Left ventricle myocardium inferior (tissue), 1 donor: ENCODE results near the gene C1GALT1. TPM values are rescaled to one million over a fixed set of nuclear protein-coding genes. Genes with fewer than 3 reads are reported as not detected.

ENCODE experiments used
- DNase-seq: peaks from one replicate; pipeline ENCODE4 v3.0.0-alpha.2; 2020
- H3K27ac ChIP-seq: fragments of 200-600 bp; replicated peaks from 2 replicates; pipeline ENCODE4 v1.8.0; 2021
- H3K27me3 ChIP-seq: fragments of 200-600 bp; 2 replicates; pipeline ENCODE4 v1.8.0; 2021; ENCODE audit warnings: low read depth
- H3K36me3 ChIP-seq: fragments of 200-600 bp; 2 replicates; pipeline ENCODE4 v1.8.0; 2021
- H3K4me1 ChIP-seq: fragments of 200-600 bp; 2 replicates; pipeline ENCODE4 v1.8.0; 2021
- H3K4me3 ChIP-seq: fragments of 200-600 bp; 2 replicates; pipeline ENCODE4 v1.8.0; 2021; ENCODE audit warnings: mild to moderate bottlenecking, moderate library complexity
- H3K9me3 ChIP-seq: fragments of 200-600 bp; replicated peaks from 2 replicates; pipeline ENCODE4 v1.8.0; 2021
- intact Hi-C: fragments of 100-400 bp; cut with micrococcal nuclease; formaldehyde crosslinking; loops from one replicate; pipeline ENCODE4 v1.11.0; 2022
- total RNA-seq: library from RNA; stranded (reverse); fragmentation: NEBNext Ultra II Directional; extraction: Animal tissue kit (Norgen Biotek cat#: 25700); gene quantifications from one replicate; pipeline ENCODE4 v1.2.1, GENCODE V29; 2021
- TF ChIP-seq, protein P1 (sequence below): fragments of 200-600 bp; IDR thresholded peaks from 2 replicates; pipeline ENCODE4 v1.8.0; 2021; ENCODE audit warnings: antibody characterized with exemption, mild to moderate bottlenecking, borderline replicate concordance
- donor health status: DM: no; HTN: yes; CAD: no; lungs with severe emphysema.

Gene C1GALT1
- total RNA-seq, 1 donor from 2014 or later = 19.4 TPM

DNA sequence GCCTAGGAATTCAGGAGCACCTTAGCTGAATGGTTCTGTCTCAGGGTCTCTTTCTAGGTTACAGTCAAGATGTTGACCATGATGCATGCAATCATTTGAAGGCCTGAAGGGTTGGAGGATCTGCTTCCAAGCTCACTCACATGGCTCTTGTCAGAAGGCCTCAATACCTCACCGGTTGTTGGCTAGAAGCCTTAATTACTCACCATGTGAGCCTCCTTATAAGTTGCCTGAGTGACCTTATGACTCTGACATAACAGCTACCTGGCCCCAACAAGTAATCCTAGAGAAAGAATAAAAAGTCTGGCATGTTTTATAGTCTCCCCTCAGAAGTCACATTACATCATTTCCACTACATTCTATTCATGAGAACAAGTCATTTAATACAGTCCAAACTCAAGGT lies 3.4 kb upstream of the C1GALT1 start:
- no peak for DNase-seq
- no peaks in the 10 kb centered on the region for H3K27me3 ChIP-seq
- intact Hi-C loops = no loop called here

DNA sequence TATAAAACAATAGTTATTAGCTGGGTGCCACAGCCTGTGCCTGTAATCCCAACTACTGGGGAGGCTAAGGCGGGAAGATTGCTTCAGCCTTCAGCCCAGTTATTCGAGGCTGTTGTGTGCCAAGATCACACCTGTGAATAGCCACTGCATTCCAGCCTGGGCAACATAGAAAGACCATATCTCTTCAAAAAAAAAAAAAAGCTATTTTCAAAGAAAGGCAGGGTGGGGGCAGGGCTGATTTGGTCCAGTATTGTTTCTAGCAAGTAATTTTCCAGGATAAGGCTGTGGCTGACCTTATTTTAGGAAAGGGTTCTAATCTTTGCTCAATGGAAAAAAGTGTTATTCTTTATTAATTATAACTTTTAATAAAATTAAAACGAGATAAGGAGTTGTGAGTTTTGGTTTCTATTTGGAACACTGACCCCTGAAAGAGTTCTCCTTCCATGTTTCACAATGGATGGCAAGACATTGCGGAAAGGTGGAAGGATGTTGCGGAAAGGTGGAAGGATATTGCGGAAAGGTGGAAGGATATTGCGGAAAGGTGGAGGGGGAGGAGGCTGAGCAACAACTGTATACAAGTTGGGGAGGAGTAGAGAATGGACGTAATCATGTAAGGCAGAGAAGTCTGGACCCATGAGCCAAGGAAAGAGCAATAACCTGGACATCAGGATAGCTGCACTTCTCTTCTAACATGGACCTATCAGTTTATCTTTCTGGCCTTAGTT lies 1.5 kb upstream of the C1GALT1 start:
- peak overlapping the region; percentile 98 for H3K27ac ChIP-seq

More for the DNA sequence above, 3.4 kb upstream of the C1GALT1 start:
- Histone ChIP-seq H3K4me3 (no peak overlapping the region), H3K36me3 (no peaks in the 10 kb centered on the region), H3K27ac (no peak overlapping the region), H3K9me3 (peaks cover 13% of the 10 kb centered on the region), H3K4me1 (peaks cover 20% of the 10 kb centered on the region)
- TF ChIP-seq, protein P1, sequence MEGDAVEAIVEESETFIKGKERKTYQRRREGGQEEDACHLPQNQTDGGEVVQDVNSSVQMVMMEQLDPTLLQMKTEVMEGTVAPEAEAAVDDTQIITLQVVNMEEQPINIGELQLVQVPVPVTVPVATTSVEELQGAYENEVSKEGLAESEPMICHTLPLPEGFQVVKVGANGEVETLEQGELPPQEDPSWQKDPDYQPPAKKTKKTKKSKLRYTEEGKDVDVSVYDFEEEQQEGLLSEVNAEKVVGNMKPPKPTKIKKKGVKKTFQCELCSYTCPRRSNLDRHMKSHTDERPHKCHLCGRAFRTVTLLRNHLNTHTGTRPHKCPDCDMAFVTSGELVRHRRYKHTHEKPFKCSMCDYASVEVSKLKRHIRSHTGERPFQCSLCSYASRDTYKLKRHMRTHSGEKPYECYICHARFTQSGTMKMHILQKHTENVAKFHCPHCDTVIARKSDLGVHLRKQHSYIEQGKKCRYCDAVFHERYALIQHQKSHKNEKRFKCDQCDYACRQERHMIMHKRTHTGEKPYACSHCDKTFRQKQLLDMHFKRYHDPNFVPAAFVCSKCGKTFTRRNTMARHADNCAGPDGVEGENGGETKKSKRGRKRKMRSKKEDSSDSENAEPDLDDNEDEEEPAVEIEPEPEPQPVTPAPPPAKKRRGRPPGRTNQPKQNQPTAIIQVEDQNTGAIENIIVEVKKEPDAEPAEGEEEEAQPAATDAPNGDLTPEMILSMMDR = no peak

DNA sequence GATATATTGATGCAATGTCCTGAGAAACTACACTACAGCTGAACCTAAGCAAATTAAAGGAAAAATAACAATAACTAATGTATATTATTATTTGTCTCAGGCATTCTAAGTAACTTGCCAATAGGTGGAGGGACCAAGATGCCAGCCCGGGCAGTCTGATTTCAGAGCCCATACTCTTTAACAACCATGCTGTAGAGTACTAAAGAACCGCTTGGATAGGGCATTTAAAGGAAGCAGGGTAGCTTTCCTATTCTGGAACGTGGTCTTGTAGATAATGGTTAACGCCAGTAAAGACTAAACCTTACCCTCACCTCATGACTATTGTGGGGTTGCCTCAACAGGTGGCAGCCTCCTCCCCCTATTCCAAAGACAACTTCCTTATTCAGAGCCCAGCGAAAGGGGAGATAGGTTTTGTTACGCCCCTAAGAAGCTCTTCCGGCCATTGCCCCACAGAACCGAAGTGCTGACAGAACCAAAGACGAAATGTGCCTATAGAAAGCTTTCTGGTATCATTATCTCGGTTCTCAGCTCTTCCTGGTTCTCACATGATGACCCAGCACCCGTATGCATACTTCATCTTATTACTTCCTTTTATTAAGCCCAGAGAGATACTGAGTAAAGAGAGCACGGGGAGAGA lies 707 bp upstream of the C1GALT1 start:
- intact Hi-C loops = no loop called here
- Histone ChIP-seq H3K36me3 (no peaks in the 10 kb centered on the region), H3K27me3 (no peaks in the 10 kb centered on the region), H3K4me3 (peak overlapping the region; percentile 92), H3K9me3 (no peaks in the 10 kb centered on the region), H3K4me1 (peaks cover 40% of the 10 kb centered on the region), H3K27ac (peak overlapping the region; percentile 98)
- no peak for DNase-seq
- TF ChIP-seq, protein P1 = no peak

More for the DNA sequence above, 1.5 kb upstream of the C1GALT1 start:
- TF ChIP-seq, protein P1 = no peak
- Histone ChIP-seq H3K27me3 (no peaks in the 10 kb centered on the region), H3K36me3 (no peaks in the 10 kb centered on the region), H3K4me1 (peaks cover 40% of the 10 kb centered on the region), H3K4me3 (peak overlapping the region; percentile 92), H3K9me3 (no peaks in the 10 kb centered on the region)
- intact Hi-C loops = no loop called here
- no peak for DNase-seq

DNA sequence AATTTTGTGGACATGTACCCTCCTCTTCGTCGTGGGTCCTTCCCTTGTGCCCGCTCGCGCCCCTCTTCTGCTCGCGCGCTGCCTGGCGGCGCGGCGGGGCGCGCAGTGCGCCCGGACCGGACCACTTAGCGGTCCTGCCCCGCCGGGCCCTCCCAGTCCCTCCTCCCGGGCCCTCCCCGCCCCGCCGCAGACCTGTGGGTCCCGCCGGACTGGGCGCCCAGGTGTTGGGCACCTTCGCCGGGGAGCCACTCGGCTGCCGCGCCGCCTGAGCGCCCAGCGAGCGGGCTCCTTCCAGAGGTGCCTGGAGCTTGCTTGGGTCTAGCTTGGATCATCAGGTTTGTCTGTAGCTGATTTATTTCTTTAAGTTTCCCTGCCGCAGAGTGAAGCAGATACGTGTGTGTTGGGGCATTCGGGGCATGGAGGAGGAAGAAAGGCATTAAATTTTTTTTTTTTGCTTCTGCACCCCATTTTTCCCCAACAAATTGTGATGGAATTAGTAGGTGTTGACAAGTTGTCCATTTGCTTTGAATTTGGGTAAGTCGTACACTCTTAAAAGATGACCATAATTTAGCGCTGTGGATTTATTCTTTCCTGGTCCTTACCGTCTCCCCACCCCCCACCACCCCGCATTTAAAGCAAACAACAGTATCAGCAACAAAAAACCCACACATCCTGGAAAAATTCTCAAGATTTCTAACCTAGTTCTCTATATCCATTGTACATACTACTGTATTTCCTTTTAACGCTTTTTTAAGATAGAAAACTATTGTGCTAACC lies 905 bp downstream of the C1GALT1 start:
- H3K9me3 ChIP-seq = no peaks in the 10 kb centered on the region
- peak; percentile 54 for DNase-seq
- TF ChIP-seq, protein P1 = no peak
- no peaks in the 10 kb centered on the region for H3K27me3 ChIP-seq
- H3K4me1 ChIP-seq = peaks cover 51% of the 10 kb centered on the region
- intact Hi-C loops = no loop called here
- H3K36me3 ChIP-seq = no peaks in the 10 kb centered on the region
- peak overlapping the region; percentile 92 for H3K4me3 ChIP-seq
- peak overlapping the region; percentile 98 for H3K27ac ChIP-seq

DNA sequence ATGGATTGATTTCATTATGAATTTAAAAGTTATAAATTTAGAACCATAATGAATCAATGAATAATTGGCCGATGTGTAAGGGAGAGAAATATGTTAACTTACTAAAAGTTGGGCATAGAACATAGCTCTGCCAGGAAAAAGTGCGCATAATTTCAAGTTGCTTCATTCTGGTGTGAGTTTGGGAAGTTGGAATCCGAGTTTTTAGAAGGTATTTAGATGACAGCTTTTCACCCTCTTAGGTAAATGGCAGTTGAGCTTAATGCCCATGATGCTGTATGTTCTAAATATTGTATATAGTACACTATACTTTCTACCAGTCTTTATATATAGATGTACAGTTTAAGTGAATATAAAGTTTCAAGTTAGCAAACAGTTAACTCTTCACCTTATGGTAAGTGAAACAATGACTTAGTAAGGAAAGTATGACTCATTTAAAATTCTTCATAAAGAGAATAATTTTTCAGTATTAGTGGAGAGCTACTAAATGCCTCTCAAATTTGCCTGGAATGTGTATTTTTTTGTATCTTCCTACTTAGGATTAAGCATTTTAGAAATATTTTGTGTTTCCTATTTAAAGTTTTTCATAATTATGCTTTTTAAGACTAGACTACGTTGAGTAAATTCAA lies 1.6 kb downstream of the C1GALT1 start:
- Histone ChIP-seq H3K9me3 (no peaks in the 10 kb centered on the region), H3K27me3 (no peaks in the 10 kb centered on the region), H3K4me1 (peaks cover 56% of the 10 kb centered on the region), H3K4me3 (peak overlapping the region; percentile 92), H3K36me3 (no peaks in the 10 kb centered on the region), H3K27ac (no peak overlapping the region)
- intact Hi-C loops = no loop called here
- TF ChIP-seq, protein P1 = no peak
- DNase-seq = no peak
